ENCODE measurements around the gene ITPR3.

DNA sequence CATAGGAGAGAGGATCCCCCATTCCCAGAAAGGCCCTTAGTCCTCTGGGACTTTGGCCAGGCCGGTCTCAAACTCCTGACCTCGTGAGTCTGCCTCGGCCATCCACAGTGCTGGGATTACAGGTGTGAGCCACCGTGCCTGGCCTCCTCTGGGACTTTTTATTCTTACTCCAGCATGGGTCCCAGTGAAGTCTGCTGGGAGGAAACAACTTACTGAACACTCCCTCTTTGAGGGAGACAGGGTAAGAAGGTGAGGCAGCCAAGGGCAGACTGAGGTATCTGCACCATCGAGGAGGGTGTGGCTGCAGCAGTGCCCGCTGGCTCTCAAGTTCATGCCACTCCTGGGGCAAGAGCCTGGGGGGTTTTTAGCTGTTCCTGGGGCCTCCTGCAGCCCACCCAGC is 43.4 kb upstream of the ITPR3 start:
- TF ChIP-seq TAF1 (IDR thresholded peaks at IDR 0.05; ENCODE audit: low read depth) (no peak), TEAD4 (IDR thresholded peaks at IDR 0.05) (no peak), EGR1 (IDR thresholded peaks at IDR 0.05) (no peak), CREB1 (IDR thresholded peaks at IDR 0.05; ENCODE audit: low read depth) (no peak), FOXM1 (IDR thresholded peaks at IDR 0.05; ENCODE audit: borderline replicate concordance, low read depth) (no peak), ZBTB7A (IDR thresholded peaks at IDR 0.05; ENCODE audit: low read depth) (no peak)
- TF ChIP-seq, protein P1, sequence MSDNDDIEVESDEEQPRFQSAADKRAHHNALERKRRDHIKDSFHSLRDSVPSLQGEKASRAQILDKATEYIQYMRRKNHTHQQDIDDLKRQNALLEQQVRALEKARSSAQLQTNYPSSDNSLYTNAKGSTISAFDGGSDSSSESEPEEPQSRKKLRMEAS (IDR thresholded peaks at IDR 0.05), result no peak

Measured in Ishikawa (cell line).